ENCODE data around the gene MFN2.
"Not testable (repeated sequence)": the region's sequence is repeated elsewhere in the genome, so short reads cannot be mapped to it uniquely, and the experiment has no call there.

MFN2 gene

DNA sequence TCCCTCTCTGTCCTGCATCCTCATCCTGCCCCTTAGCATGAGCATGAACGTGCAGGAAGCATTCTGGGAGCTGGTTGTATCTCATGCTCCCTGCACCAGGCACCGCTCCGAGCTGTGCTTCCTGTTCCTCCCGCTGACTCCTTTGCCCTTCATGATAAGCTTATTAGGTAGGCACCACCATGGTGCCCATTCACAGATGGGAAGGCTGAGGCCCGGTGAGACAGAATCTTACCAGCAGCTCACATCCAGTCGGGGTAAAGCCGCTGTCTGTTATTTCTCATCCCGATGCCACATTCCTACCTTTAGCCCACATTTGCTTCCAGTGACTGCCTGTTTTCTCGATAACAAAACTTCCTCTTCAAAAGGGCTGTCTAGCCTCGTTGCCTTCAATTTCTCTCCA is 46.3 kb downstream of the MFN2 start:
- DNase-seq (ENCODE audit: low spot score), result no peak

DNA sequence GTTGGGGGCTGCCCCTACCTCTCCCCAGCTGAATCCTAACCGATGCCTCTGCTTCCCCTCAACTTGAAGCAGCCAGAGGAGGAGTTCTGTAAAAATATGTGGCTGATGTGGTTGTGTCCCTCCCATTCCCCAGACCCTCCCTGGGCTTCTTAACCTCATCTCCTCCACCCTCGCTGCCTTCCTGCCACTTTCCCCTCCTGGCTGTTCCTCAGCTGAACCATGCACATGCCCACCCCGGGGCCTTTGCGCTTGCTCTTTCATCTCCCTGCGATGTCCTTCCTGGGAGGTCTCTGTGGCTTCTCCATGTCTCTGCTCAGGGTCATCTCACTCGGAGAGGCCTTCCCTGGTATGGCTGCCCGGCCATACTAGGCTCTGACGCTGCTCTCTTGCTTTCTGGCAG is 48.0 kb downstream of the MFN2 start:
- DNase-seq (ENCODE audit: low spot score), result no peak

DNA sequence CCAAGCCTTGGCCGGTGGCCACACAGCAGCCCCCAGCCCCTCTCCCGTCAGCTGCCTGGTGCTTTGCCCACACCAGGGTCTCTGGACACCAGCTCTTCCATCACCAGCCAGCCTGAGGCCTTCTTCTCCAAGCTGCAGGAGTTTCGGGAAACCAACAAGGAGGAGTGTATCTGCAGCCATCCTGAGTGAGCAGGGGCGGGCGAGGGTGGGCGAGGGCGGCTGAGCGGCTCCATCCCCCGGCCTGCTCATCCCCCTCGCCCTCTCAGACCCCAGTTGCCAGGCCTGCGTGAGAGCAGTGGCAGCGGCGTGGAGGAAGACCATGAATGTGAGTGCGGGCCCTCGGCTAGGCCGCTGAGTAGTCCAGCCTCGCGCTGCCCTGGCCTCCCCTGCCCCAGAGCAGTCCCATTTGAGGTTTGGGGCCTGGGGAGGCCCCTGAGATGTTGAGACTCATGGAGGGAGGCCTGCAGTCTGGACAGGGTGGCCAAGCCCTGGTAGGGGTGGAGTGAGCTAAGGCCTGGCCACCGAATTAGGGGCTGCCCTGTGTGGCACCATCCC is 48.8 kb downstream of the MFN2 start:
- no peak for DNase-seq (ENCODE audit: low spot score)

DNA sequence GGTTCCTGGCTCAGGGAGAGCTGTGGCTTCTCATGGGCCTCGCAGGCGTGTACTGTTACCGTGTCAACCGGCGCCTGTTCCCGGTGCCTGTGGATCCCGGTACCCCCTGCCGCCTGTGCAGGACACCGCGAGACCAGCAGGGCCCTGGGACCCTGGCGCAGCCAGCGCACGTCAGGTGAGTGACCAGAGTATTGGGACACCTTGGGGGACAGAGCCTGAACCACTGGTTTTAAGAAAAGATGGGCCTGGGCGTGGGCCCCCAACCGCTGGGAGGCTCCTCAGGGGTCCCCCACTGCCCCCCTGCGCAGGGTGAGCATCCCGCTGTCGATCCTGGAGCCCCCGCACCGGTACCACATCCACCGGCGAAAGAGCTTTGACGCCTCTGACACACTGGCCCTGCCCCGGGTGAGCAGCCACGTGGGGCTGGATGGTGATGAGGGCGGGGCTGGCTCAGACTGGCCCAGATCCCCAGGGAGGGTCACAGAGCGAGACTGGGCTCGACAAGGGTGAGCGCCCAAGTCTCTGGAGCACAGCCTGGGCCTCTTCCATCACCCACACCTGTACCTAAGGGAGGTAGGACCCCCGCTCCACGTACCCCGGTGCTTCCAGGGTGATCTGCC is 49.6 kb downstream of the MFN2 start:
- no peak for DNase-seq (ENCODE audit: low spot score)

DNA sequence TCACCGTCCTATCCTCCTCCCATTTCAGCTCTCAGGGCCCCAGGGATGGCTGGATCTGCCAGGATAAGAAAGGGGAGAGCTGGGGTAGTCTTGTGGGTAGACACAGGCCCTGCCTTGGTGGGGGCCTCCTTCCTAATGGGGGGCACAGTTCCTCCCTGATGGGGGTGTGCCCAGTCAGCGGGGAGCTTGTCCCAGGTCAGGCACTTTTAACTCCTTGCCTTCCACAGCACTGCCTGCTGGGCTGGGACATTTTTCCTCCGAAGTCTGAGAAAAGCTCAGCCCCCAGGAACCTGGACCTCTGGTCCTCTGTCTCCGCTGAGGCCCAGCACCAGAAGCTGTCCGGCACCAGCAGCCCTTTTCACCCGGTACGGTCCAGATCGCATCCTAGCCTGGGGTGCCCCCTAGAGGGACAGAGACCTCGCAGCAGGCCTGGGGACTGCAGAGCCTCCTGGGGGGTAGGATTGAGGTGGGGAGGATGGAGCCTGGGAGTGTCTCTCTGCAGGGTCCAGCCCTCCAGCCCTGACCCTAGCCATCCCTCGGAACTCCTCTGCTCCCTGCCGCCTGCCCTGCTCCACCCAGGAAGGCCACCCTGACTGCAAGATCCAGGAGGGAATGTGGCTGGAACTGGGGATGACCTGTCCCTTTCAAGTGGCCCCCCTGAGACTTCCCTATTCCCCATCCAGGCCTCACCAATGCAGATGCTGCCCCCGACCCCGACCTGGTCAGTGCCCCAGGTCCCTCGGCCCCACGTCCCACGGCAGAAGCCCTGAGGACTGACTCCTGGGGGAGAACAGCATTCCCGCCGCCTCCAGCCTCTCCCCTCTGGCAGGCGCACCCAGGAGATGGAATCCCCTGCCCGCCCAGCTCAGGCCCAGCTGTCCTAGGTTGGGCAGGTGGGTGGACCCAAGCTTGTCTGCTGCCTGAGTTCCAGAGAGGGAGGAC is 51.1 kb downstream of the MFN2 start:
- peak; percentile 77 for DNase-seq (ENCODE audit: low spot score)

DNA sequence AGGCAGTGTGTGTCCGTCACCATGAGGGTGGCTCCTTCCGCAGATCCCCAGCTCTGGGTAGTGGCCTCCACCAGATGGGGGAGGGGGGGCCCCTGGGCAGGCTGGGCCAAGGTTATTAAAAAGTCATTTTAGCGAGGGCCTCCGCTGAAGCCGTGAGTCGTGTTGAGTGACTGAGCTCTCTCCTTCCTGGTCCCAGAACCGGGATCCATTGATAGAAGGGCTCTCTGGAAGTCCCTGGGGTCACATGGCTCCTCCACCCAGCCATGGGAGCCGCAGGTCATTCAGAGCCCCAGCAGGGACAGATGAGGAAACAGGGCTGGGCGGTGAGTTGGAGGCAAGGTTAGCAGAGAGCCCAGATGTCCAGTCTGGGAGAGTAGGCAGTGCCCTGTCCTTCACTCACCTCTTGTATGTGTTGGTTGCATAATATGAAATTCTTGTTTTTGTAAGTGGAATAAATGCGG is 51.9 kb downstream of the MFN2 start:
- no peak for DNase-seq (ENCODE audit: low spot score)

DNA sequence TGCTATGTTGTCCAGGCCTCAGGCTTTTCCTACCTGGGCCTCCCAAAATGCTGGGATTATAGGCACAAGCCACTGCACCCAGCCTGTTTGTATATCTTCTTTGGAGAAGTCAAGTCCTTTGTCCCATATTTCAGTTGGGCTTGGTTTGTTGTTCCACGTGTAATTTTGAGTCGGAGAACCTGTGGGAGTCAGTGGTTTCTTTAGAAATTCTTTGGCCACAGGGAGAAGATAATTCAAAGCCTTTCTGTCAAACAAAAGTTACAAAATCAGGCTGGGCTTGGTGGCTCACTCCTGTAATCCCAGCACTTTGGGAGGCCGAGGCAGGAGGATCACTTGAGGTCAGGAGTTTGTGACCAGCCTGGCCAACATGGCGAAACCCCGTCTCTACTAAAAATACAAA is 53.2 kb downstream of the MFN2 start:
- DNase-seq (ENCODE audit: low spot score), result not testable (repeated sequence)

DNA sequence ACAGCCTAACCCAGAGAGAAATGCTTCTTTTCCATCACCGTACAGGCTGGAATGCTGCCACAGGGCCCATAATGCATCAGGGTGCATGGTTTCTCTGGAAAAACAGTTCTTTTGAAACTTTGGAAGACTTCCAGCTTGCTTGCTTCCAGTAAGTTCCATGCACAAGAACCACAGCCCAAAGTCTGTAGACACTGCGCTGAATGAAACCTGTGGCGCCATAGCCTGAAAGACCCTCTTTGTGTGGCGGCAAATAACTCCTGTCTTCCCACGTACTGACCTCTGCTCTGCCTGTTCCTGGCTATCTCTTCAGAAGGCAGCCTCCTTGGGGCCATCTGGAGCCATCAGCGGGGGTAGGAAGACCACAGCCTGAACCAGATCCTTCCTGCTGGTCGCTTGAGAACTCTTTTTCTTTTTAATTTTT is 54.1 kb downstream of the MFN2 start:
- DNase-seq (ENCODE audit: low spot score), result no peak

DNA sequence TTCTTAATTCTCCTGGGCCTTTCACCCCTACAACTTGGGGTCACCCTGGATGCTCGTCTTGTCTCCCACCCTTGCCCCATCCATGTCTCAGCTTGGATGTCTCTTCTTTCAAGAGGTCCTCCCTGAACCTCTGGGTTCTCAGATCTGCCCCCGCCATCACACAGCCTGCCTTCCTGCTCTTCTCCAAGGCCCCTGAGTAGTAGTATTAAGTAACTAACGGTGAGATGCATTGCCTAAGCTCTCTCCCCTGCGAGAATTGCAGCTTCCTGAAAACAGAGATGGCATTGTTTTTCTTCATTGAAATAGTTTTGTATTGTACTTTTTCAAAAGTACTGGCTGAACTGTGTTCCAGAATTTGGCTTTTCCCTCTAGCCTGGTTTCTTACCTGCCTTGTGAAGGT is 55.1 kb downstream of the MFN2 start:
- no peak for DNase-seq (ENCODE audit: low spot score)

DNA sequence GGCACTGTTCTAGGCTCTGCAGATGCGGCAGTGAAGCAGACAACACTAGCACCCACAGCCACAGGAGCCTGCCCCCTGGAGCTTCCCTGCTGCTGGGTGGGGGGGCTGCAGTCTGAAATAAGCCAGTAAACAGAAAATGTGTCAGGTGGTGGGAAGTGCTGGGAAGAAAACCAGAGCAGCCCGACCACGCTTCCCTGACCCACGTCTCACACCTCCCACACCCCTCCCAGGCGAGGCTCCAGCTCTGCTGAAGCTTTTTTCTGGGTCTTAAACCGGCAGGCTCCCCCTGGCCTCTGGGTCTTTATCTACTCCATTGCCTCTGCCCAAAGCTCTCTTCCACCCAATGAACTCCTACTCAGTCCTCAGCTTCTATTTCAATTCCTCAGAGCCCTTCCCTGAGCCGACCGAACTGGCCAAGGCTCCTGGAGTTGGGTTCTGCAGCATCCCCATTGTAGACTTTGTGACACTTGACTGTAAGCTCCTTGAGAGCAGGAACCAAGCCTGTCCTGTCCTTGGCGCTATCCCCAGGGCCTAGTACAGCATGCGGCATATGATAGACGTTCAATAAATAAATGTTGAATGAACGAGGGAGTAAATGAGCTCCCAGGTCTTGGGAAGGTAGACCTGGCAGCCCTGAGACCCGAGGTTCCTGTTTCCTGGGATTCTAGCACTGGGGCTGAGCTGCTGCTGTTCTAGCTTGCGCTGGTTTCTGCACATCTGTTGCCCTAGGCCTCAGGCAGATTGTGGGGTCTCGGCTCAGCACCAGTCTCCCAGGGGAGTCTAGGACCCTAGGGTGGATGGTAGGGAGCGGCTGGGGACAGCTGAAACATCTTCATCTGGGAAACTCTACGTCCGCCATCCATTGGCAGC is 57.5 kb downstream of the MFN2 start:
- DNase-seq (ENCODE audit: low spot score), result no peak

DNA sequence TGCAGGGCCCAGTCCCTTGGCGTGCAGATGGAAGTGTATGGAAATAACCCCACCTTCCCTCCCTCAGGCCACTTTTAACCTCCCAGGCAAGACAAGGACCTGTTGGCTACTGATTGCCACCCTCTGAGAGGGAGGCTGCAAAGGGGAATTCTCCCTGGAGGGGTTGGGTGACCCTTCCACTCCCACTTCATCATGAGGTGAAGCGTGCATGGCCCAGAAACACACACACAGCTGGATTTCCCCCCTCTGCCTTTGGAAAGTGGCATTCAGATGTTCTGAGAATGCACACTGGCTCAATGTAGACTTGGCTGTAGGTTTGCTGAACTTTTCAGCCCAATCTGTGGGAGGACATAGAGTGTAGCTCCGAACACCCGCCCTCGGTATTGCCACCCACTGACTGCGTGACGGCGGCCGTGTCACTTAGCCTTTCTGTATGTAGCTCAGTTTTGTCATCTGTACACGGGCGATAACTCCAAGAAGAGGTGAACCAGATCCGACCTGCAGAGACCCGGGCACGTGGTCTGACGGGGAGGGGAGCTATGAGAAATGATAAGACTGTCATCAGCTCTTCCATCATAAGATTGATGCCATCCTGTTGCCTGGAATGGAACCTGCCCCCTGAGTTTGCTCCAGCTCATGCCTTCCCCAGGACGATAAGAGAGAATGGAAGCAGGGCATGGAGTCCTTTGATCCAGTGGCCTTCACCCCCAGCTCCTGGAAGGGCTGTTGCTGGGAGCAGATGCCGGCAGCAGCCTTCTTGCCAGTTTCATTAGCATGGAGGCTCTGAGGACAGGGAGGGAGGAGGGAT is 58.3 kb downstream of the MFN2 start:
- DNase-seq (ENCODE audit: low spot score), result no peak

DNA sequence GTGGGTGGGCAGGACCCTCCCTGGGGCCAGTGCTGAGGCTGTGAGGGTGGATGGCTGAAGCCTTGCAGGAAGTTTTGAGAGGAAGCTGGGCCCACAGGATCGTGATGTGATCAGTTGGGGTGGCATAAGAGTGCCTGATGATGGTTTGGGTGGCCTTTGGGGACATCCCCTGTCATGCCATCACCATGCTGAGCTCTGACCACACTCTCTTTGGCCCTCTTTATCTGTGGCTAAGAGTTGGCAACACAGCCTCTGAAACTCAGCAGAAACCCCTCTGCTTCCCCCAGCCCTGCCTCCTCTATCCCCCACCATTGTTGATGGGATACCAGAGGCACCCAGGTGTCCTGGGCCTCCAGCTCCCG is 58.9 kb downstream of the MFN2 start:
- no peak for DNase-seq (ENCODE audit: low spot score)

DNA sequence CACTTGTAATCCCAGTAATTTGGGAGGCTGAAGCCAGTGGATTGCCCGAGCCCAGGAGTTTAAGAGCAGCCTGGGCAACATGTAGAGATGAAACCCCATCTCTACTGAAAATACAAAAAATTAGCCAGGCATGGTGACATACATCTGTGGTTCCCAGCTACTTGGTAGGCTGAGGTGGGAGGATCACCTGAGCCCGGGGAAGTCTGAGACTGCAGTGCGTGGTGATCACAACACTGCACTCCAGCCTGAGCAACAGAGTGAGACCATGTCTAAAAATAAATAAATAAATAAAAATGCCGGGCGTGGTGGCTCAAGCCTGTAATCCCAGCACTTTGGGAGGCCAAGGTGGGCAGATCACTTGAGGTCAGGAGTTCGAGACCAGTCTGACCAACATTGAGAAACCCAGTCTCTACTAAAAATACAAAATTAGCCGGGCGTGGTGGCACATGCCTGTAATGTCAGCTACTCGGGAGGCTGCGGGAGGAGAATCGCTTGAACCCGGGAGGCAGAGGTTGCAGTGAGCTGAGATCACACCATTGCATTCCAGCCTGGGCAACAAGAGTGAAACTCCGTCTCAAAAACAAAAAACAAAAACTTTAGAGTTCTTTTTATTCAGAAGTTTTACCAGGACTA is 59.7 kb downstream of the MFN2 start:
- DNase-seq (ENCODE audit: low spot score), result not testable (repeated sequence)

DNA sequence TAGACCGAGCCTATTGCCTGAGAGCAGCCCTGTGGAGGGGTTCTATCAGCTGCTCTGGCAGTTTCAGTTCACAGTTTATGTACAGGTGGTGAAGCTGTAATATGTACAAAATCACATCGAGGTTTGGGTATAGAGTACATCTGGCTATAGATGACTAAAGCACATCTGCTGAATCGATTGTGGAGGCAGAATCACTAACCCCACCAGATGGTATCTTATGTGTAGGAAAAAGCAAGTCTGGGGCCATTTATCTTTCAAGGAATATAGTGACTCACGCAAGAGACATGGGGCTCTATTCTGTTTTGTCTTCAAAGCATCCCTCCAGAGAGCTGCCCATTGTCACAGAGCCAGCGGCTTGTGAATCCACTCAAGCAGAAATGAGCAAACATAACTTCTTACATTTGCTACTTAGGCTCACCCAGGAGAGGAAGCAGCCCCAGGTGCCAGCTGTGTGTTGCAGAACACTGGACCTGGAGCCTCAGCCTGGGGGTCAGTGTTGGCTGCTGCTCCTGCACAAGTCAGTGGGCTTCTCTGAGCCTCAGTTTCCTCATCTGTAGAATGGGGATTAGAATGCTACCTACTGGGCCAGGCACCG is 60.3 kb downstream of the MFN2 start:
- no peak for DNase-seq (ENCODE audit: low spot score)

DNA sequence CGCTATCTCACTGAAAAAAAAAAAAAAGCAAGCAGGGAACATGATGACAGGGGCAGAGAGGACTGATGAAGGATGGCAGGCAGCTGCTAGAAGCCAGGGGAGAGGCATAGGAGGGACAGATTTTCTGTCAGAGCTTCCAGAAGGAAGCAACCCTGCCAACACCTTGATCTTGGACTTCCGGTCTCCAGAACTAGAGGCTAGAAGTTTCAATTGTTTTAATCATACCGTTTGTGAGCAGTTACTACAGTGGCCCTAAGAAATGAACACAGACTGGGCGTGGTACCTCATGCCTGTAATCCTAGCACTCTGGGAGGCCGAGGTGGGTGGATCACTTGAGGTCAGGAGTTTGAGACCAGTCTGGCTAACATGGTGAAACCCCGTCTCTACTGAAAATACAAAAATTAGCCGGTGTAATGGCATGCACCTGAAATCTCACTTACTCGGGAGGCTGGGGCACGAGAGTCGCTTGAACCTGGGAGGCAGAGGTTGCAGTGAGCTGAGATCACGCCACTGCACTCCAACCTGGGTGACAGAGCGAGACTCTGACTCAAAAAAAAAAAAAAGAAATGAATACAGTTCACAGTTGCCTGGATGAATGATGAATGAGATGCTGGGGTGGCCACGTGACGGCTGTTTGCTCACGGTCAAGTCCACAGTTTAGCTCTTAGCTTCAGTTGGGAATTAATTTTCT is 64.1 kb downstream of the MFN2 start:
- DNase-seq (ENCODE audit: low spot score), result not testable (repeated sequence)

DNA sequence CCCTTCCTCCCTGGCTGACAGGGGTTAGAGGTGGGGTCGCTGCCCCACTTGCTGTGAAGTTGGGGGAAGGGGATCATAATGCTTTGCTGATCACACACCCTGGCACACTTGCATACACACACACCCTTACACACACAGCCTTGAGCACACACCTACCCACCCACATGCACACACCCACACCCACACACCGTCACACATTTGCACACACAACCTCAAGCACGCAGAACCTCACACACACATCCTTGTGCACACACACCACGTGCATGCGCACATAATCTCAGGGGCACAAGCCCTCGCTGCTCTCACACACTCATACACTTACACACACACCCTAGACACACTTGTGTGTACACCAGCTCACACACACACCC is 66.5 kb downstream of the MFN2 start:
- DNase-seq (ENCODE audit: low spot score), result no peak

DNA sequence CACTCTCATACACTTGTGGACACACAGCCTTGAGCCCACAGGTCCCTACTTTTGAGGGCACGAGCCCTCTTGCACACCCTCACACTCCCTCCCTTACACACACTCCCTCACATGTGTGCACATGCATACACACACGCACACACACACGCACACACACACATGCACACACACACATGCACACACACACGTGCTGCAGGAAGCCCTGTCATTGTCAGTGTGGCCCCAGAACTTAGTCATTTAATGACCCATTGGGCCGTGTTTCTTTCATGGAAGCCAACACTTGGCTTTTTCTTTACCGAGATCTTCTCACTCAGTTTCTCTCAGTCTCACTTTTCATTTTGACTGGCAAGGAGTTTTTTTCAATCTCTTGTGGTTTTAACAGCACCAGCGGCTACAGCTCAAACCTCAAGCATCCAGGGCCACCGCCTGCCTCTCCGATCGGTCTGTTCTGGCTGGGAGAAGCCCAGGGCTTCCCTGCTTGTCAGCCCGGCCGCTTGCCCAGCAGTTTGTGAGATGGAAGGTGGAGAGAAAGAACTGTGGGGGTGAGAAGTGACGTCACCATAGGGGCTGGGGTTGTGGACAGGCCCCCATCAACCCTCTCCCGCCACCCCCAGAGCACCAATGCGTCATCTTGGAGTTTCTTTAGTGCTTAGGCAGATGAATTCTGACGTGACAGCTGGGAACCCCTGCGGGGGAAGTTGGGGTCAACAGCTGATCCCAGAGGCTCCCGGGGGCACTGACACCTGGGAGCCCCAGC is 67.1 kb downstream of the MFN2 start:
- DNase-seq (ENCODE audit: low spot score), result no peak

DNA sequence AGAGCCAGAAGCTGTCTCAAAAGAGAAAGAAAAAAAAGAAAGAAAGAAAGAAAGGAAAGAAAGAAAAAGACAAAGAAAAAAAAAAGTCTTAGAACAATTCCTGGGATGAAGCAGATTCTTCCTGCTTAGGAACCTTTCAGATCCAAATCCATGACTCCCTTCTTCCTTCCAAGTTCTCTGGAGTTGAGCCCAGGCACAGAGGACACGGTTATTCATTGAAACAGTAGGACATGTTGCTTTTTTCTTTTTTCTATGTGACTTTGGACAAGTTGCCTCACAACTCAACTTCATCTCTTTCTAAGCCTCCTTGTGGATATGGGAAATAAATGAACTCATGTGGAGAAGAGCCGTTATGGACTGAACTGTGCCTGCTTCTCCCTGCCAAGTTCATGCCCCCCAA is 68.1 kb downstream of the MFN2 start:
- DNase-seq (ENCODE audit: low spot score), result no peak

DNA sequence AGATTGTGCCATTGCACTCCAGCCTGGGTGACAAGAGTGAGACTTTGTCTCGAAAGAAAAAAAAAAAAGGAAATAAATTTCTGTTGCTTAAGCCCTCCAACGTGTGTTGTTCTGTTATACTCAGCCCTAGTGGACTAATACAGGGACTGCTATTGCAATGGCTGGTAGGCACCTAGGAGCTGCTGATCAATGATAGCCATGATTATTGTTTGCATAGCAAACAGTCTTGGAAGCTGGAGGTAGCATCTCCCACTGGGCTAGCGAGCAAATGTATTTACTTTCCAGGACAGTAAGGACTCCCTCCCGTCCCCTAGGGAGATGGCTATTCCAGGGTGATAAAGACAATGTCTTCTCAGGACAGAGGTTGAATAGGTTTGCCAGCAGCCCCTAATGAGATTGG is 69.4 kb downstream of the MFN2 start:
- no peak for DNase-seq (ENCODE audit: low spot score)

Measured in hematopoietic multipotent progenitor cell treated with erythropoietin and hydrocortisone succinate and interleukin-3 and kit ligand, for 15 days (in vitro differentiated cells).